Uterus (tissue), 2 donors: ENCODE measurements around the gene TESK2.

Experiments
- CTCF ChIP-seq, 4 experiments: fragments of 200-600 bp in 2 of 4; fragments of 450-650 bp in 2 of 4; sonication (generic) in 2 of 4; IDR thresholded peaks; one replicate each; pipeline ENCODE4 v1.5.1; 2016 to 2019; ENCODE audit warnings: antibody characterized with exemption in 4 of 4, mild to moderate bottlenecking in 2 of 4, moderate library complexity in 1 of 4
- POLR2A ChIP-seq, 2 donors: fragments of 450-650 bp; IDR thresholded peaks; one replicate each; pipeline ENCODE4 v1.6.1; 2016; ENCODE audit warnings: antibody characterized with exemption in 2 of 2, mild to moderate bottlenecking in 1 of 2, moderate library complexity in 1 of 2

GRCh38 chr1:45381243-45381642 lies 109.7 kb downstream of the TESK2 start:
- TF ChIP-seq CTCF (IDR thresholded peaks at IDR 0.05) (no peak), POLR2A (IDR thresholded peaks at IDR 0.05) (no peak)
